ENCODE measurements around the gene ZCCHC14.

DNA sequence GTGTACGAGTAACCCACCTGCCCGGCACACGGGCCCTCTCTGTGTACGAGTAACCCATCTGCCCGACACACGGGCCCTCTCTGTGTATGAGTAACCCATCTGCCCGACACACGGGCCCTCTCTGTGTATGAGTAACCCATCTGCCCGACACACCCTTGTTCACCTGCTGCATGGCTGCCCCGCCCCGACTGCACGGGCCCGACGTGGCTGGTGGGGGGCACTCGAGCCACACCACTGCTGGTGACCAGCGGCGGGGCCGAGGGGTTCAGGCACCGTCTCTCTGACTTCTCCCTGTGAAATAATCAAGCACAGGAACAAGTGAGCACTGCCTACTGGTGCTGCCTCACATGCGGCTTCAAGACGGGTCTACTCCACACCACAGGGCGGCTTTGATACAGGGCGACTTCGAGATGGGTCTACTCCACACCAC, 78.6 kb downstream of the ZCCHC14 start:
- TF ChIP-seq, protein P1, sequence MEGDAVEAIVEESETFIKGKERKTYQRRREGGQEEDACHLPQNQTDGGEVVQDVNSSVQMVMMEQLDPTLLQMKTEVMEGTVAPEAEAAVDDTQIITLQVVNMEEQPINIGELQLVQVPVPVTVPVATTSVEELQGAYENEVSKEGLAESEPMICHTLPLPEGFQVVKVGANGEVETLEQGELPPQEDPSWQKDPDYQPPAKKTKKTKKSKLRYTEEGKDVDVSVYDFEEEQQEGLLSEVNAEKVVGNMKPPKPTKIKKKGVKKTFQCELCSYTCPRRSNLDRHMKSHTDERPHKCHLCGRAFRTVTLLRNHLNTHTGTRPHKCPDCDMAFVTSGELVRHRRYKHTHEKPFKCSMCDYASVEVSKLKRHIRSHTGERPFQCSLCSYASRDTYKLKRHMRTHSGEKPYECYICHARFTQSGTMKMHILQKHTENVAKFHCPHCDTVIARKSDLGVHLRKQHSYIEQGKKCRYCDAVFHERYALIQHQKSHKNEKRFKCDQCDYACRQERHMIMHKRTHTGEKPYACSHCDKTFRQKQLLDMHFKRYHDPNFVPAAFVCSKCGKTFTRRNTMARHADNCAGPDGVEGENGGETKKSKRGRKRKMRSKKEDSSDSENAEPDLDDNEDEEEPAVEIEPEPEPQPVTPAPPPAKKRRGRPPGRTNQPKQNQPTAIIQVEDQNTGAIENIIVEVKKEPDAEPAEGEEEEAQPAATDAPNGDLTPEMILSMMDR (IDR thresholded peaks at IDR 0.05) = no peak
- TF ChIP-seq POLR2A (IDR thresholded peaks at IDR 0.05) = no peak
